Cardiac septum (tissue), 1 donor: Measurements from ENCODE around the gene DCTN4. TPM values are rescaled to one million over a fixed set of nuclear protein-coding genes. Genes with fewer than 3 reads are reported as not detected.
"Not testable (repeated sequence)": the region's sequence is repeated elsewhere in the genome, so short reads cannot be mapped to it uniquely, and the experiment has no call there.

Experiments
- DNase-seq: peaks from one replicate; pipeline ENCODE4 v3.0.0-alpha.2; 2020; ENCODE audit warnings: low spot score
- intact Hi-C: fragments of 100-400 bp; cut with DNase I; formaldehyde crosslinking; loops from one replicate; pipeline ENCODE4 v1.14.0; 2022
- total RNA-seq: library from RNA; stranded (reverse); fragmentation: NEBNext Ultra II Directional; extraction: Animal tissue kit (Norgen Biotek cat#: 25700); gene quantifications from one replicate; pipeline ENCODE4 v1.2.1, GENCODE V29; 2021
- donor health status: DM: no; HTN: no; CAD: no.

Gene DCTN4
- total RNA-seq, 1 donor from 2014 or later = 44.9 TPM

GRCh38 chr5:150751096-150751891 is 7.5 kb downstream of the DCTN4 start:
- no peak for DNase-seq
- intact Hi-C loops = no loop called here

DNA sequence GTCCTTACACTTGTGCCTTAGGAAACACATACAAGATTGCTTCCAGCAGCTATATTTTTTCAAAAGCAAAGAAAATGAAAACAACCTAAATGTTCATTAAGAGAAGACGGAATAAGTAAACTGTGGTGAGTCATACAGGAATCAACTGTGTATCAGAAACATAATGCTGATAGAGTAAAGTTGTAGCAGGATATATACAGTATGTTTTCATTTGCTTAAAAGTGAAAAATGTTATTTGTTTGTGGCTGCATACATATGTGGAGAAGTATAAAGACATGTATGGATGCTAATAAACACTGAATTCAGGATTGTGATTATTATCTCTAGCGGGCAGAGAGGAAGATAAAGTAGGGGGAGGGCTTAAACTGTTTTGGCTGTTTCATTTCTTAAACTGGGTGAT is 8.3 kb downstream of the DCTN4 start:
- DNase-seq = no peak
- intact Hi-C loops = no loop called here

- intact Hi-C loops, DNase-seq: not testable (repeated sequence)
These were observed 15.7 kb downstream of the DCTN4 start for GRCh38 chr5:150743142-150743488.

DNA sequence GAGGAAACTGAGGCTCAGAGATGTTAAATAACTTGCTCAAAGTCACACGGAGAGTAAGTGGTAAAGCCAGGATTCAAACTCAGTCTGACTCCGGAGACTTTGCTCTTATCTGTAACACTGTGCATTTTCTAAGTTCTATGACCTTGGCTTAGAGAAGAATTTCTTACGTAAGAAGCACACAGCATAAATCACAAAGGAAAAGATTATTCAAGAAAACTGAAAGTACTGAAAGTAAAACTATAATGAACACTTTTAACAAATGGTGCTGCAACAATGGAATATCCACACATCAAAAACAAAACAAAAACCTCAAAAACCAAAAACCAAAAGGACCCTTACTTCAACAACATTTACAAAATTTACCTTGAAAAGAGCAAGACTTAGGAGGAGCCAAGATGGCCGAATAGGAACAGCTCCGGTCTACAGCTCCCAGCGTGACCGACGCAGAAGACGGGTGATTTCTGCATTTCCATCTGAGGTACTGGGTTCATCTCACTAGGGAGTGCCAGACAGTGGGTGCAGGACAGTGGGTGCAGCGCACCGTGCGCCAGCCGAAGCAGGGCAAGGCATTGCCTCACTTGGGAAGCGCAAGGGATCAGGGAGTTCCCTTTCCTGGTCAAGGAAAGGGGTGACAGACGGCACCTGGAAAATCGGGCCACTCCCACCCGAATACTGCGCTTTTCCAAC is 16.2 kb downstream of the DCTN4 start:
- intact Hi-C loops, DNase-seq: not testable (repeated sequence)

- intact Hi-C loops = no loop called here
- no peak for DNase-seq
These were observed 17.8 kb downstream of the DCTN4 start for GRCh38 chr5:150740992-150741391.

- no peak for DNase-seq
- intact Hi-C loops = no loop called here
These were observed 20.0 kb downstream of the DCTN4 start for GRCh38 chr5:150738862-150739261.

DNA sequence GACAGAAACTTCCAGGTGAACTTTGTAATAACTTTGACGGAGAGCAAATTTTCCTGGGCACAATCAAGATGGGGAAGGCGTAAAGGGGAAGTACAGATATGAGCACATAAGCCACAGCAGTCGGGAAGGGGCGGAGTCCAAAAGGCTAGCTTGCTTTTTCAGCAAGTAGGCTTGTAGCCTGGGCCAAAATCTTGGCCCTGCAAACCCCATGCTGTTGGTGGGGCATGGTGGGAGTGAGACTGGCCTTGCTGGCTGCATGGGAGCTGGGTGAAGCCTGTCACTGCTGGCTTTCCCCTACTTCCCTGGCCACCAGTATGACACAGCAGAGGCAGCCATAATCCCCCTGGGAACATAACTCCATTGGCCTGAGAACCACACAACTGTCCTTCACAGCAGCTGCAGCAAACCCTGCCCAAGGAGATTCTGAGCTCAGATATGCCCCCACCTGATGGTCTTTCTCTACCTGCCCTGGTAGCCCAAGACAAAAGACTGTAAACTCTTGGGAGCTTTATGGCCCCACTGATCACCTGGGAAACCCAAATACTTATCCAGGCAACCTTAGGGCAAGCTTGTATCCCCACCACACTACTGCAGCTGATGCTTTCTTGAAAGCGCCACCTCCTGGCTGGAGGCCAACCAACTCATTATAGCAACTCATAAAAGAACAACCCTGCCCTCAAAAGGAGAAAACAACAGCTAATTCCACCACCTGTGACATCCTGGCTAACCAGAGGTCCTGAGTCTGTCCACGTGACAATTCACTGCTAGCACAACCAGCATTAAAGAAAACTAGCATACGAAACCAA is 24.0 kb downstream of the DCTN4 start:
- DNase-seq = peak; percentile 90
- intact Hi-C loops = no loop called here

DNA sequence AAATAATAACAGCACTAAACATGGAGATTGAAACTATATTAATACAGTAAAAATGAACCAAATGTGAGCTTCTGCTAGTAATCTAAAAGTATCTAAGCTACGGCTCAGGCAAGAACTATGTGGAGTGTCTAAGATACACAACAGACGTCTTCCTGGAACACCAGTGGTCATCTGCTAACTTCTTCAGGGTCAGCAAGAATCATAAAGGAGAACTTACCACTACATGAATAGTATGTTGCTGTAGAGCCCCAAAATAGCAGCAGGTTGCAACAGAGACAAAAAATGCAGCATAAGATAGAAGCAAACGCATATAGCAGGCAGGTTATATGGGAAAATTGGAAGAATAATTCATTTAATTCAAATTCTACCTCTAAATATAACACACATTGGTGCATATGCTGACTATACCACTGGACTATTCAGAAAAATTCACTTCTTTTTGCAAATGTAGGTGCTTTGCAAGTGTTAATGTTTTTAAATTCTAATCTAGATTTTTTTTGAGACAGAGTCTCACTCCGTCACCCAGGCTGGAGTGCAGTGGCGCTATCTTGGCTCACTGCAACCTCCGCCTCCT is 27.1 kb downstream of the DCTN4 start:
- intact Hi-C loops = no loop called here
- no peak for DNase-seq

DNA sequence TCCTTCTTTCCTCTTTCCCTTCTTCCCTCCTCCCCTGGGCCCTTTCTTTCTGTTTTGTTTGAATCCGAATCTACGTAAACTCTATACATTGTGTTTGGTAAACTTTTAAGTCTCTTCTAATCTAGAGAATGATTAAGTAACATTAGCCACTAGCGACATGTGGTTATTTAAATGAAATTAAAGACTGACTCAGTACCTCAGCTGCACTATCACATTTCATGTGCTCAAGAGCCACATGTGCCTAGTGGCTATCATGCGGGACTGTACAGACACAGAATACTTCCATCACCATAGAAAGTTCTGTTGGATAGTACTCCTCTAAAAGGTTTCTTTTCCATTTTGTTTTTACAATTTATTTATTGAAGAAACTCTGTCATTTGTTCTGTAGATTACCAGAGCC is 29.0 kb downstream of the DCTN4 start:
- intact Hi-C loops = no loop called here
- no peak for DNase-seq

DNA sequence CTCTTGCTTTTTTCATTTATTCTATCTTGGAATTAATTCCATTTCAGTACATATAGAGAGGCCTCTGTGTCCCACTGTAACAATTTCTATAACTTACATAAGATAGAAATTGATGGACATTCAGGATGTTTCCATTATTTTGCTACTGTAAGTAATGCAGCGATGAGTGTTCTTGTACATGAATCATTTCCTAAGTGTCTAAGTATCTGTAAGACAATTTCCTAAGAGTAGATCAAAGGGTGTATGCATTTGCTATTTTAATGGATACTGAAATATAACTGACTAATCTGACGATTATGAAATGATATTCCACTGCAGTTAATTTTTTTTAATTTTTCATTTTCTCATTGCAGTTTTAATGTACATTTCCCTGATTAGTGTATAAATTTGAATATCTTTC is 35.0 kb downstream of the DCTN4 start:
- intact Hi-C loops = no loop called here
- no peak for DNase-seq

- no peak for DNase-seq
- intact Hi-C loops = no loop called here
These were observed 48.7 kb downstream of the DCTN4 start for GRCh38 chr5:150710165-150710564.

DNA sequence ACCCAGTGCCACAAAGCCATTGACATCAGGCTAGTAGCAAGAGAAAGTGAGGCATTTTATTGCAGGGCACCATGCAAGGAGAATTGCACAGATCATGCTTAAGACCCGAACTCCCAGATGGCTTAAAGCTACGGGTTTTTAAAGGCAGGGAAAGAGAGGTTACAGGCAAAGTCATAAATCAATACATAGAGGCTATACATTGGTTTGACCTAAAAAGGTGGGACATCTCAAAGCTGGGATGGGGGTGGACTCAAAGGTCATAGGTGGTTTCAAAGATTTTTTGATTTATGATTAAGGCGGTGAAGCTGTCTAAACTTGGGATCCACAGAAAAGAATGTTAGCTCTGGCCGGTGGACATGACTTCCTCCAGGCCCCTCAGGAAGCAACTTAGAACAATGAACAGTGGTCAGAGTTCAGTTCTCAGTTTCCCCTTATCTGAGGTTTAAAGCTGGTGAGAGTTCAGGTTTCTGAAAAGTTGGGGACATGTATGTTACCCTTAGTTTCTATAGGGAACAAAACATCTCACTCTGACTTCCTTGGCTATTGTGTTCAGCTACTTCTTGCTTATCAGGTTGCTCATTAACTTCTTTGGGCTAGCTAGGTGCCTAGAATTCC is 51.9 kb downstream of the DCTN4 start:
- intact Hi-C loops = no loop called here
- DNase-seq = no peak

DNA sequence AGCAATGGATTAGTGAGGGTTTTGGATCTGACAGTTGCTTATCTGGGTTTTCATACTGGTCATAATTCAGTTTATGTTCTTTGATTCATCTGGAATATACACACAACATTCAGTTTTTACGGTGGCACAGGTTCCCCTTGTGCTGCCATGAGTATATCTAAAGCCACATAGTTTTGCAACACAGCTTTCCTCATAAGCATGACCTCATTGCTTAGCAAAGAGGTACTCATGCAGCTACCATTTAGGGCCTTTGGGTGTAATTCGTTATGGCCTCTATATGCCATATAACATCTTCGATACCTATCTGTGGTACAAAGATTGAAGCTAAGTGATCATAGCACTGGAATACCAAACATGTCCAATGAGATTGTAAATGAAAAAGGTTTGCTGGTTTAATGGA is 55.1 kb downstream of the DCTN4 start:
- DNase-seq = no peak
- intact Hi-C loops = loop anchor here (5.0 kb wide), 2 partner anchors 54 to 251 kb away; partner anchors contain the start of gene DCTN4

DNA sequence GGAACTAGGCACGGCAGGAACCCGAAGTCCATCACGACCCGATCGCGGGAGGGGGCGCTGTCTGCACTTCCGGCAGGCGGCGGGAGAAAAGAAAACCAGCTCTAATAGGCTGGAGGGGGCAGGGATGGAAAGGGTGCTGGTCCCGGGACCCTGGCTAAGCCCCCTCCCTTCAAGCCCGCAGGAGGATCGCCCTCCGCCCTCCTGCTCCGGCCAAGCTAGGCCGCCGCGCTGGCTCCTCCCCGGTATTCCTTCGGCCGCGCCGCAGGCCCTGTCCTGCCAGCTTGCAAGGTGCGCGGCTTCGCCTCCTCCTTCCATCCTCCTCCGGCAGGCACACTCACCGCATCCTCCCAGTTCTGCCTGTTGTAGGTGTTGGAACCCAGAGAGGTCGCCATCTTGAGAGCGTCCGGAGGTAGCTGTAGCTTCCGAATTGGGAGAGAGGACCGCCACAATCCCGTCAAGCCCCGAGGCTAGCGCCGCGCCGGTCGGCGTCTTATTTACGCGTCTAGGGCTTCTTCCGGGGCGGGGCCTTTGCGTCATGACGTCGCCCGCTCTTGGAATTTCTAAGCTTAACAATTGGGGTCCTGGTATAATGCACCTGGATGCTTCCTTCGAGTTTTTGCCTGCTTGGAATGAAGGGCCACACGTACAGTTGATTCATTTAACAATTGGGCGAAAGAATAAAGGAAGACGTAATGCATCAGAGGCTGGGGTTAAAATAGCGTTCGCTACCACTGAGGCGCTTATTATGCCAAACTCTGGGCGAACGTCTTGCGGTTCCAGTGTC is 58.0 kb downstream of the DCTN4 start, which contains the start of gene RBM22:
Gene RBM22, minus strand, starts transcription at position 469 of the 784 bp plus-strand sequence. Its CDS starts 77 bp downstream, at position 392.
- DNase-seq = peak; percentile 95
- intact Hi-C loops = loop anchor here (2.0 to 5.0 kb wide), 4 partner anchors 57 to 248 kb away; partner anchors contain the start of genes DCTN4 and SMIM3

DNA sequence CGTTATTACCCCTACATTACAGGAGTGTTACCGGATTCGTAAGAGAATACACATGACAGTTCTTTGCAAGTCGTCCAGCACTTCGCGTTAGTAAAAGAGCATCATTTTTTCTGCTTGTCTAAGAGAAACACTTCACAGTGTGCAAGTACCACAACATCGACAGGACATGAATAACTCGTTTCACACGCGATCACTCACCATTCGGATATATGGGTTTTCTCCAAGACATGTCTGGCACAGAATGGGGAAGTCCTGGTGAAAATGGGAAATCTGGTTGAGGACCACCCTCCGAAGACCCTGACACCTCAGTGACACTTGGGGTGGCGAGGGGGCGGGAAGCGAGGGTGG is 58.6 kb downstream of the DCTN4 start:
- intact Hi-C loops = loop anchor here (2.0 to 5.0 kb wide), 4 partner anchors 57 to 248 kb away; partner anchors contain the start of genes DCTN4 and SMIM3

GRCh38 chr5:150694612-150695011 is 64.2 kb downstream of the DCTN4 start:
- no peak for DNase-seq
- intact Hi-C loops = loop anchor here (2.0 to 5.0 kb wide), 2 partner anchors 18 to 32 kb away; partner anchors contain the start of gene MYOZ3

More for the DNA sequence above, 58.6 kb downstream of the DCTN4 start:
- DNase-seq = no peak

DNA sequence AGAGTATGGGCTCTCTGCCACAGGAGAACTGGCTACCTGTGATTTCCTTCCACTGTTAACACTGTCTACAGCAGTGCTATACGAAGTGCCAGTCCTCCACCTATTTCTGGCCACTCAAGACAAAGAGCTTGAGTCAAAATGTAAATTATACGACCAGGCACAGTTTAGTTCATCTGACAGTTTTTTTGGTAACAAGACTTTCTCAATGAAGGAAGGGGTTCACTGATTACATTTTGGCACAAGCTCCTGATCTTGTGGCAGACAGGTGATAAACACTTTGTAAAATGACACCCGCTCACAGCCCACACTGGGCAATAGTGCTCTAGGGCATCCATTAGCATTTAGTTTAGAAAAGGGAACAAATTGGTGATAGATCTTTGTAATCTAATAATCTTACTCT is 66.5 kb downstream of the DCTN4 start:
- intact Hi-C loops = no loop called here
- DNase-seq = no peak

DNA sequence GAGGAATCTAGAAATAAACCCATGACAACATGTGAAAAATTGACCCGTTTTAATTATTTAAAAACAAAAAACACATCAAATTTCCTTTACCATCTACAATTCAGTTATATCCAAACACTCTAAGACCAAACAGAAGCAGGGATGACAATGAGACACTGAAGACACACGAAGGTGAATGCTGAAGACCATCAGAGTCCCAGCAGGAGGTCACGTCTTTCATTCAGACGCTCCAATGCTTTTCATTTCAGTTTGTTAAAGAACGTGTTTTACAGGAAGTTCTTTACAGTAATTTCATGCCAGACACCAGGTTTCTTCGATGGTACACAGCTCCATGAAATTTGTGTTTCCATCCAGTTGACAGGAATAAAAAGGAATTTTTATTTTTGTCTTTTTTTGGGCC is 68.1 kb downstream of the DCTN4 start:
- intact Hi-C loops = no loop called here
- DNase-seq = no peak

- intact Hi-C loops = no loop called here
- no peak for DNase-seq
These were observed 69.7 kb downstream of the DCTN4 start for GRCh38 chr5:150689120-150689519.
